ENCODE results near the gene PAWR. TPM values are rescaled to one million over a fixed set of nuclear protein-coding genes. Genes with fewer than 3 reads are reported as not detected.

Gene PAWR
- total RNA-seq, 1 experiment from 2014 or later = 55.3 TPM

DNA sequence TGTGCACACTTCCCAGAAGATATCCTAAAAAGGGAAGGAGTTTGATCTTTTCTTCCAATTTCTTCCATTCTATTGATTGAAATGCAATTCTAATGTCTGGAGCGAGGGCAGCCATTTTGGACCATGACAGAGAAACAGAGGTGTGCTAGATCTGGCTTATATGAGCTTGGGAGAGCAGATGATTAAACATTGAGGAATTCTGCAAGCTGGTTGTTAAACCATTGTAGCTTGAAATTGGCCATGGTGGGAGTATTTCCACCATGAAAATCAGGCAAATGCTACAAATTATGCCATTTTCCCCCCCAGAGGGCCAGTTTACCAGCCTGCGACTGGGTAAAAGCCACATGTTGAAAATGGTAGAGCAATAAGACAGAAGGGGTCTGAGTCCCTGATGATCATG is 155.0 kb downstream of the PAWR start:
- H3K4me1 ChIP-seq (ENCODE audit: insufficient read depth, low read length, poor library complexity, severe bottlenecking) = no peaks in the 10 kb centered on the region
- POLR2A ChIA-PET (ENCODE audit: low non-redundant PET) = no interaction called here
- no peaks in the 10 kb centered on the region for H3K27me3 ChIP-seq (replicated peaks; ENCODE audit: insufficient read depth, low read depth, low read length, poor library complexity)
- H3K9me3 ChIP-seq (ENCODE audit: low read depth, low read length, poor library complexity, severe bottlenecking) = no peaks in the 10 kb centered on the region
- no peak overlapping the region for H3K27ac ChIP-seq (ENCODE audit: low read depth, low read length, poor library complexity, severe bottlenecking)
- CTCF ChIA-PET = no interaction called here
- BruUV-seq (replicated peaks) = no TSS peak
- intact Hi-C loops (cut with micrococcal nuclease; ENCODE audit: unreplicated experiment) = no loop called here
- no peak overlapping the region for H3K4me3 ChIP-seq (ENCODE audit: low read depth, low read length, poor library complexity, severe bottlenecking)
- H3K36me3 ChIP-seq (ENCODE audit: insufficient read depth, low read length, poor library complexity, severe bottlenecking) = no peaks in the 10 kb centered on the region
- no peak for TF ChIP-seq EZH2 (IDR thresholded peaks at IDR 0.05; ENCODE audit: borderline replicate concordance, low read depth, low read length, poor library complexity, severe bottlenecking)
- no peak for TF ChIP-seq CTCF (conservative IDR thresholded peaks at IDR 0.05; ENCODE audit: low read depth, low read length)
- no peak for DNase-seq (ENCODE audit: low spot score)

Other genes with a start within 250 kb of the PAWR start
- 80.8 and 81.2 TPM in 2 replicates for gene PPP1R12A, start 244.1 kb upstream of the PAWR start, total RNA-seq (2021)

All from A673 (cell line).